A549 (cell line): Measurements from ENCODE around the gene TLK1.

Experiments
- CBX8 ChIP-seq: fragments of 200-600 bp; sonication (generic); IDR thresholded peaks from 2 replicates; pipeline ENCODE4 v1.6.1; 2016
- CEBPB ChIP-seq, 2 experiments: fragments of >200 bp in 1 of 2; sonication (Bioruptor Twin) in 1 of 2; formaldehyde crosslinking in 1 of 2; IDR thresholded peaks; 2 replicates each; pipeline ENCODE4 v1.6.1; 2012 to 2016
- CTCF ChIP-seq: fragments of >200 bp; sonication (Bioruptor Twin); formaldehyde crosslinking; IDR thresholded peaks from 3 replicates; pipeline ENCODE4 v1.5.1; 2016
- POLR2A ChIP-seq: IDR thresholded peaks from 2 replicates; pipeline ENCODE4 v1.6.1; 2012; ENCODE audit warnings: mild to moderate bottlenecking, low read length
- RAD21 ChIP-seq, 2 experiments: fragments of >200 bp in 1 of 2; sonication (Bioruptor Twin) in 1 of 2; formaldehyde crosslinking in 1 of 2; IDR thresholded peaks in 1 of 2; conservative IDR thresholded peaks in 1 of 2; 2 replicates in 1 of 2; 3 replicates in 1 of 2; pipeline ENCODE4 v1.6.1; 2012 to 2018; ENCODE audit warnings: inconsistent platforms in 1 of 2
- REST ChIP-seq: fragments of 200-600 bp; sonication (generic); IDR thresholded peaks from 2 replicates; pipeline ENCODE4 v1.6.1; 2016; ENCODE audit warnings: antibody characterized with exemption, mild to moderate bottlenecking, moderate library complexity
- RFX5 ChIP-seq: fragments of 450-650 bp; IDR thresholded peaks from 2 replicates; pipeline ENCODE4 v1.7.1; 2014; ENCODE audit warnings: antibody characterized with exemption, mild to moderate bottlenecking, moderate library complexity
- SMC3 ChIP-seq: fragments of >200 bp; sonication (Bioruptor Twin); formaldehyde crosslinking; IDR thresholded peaks from 3 replicates; pipeline ENCODE4 v1.6.1; 2018; ENCODE audit warnings: inconsistent platforms

- no peak for TF ChIP-seq CTCF
- TF ChIP-seq POLR2A: no peak
- TF ChIP-seq REST: no peak
- no peak for TF ChIP-seq CEBPB (IDR thresholded peaks at IDR 0.05)
- TF ChIP-seq CBX8: no peak
- TF ChIP-seq SMC3: no peak
- no peak for TF ChIP-seq RAD21 (conservative IDR thresholded peaks at IDR 0.05 in 1 of 2, IDR thresholded peaks at IDR 0.05 in 1 of 2)
- no peak for TF ChIP-seq RFX5
Measured at GRCh38 chr2:171142398-171142797, 18.3 kb downstream of the TLK1 start.
